Measurements from ENCODE around the gene NAV2. TPM values are rescaled to one million over a fixed set of nuclear protein-coding genes. Genes with fewer than 3 reads are reported as not detected.

Gene NAV2
- total and polyA plus RNA-seq, 2 donors, result 2.0 to 5.8 TPM

DNA sequence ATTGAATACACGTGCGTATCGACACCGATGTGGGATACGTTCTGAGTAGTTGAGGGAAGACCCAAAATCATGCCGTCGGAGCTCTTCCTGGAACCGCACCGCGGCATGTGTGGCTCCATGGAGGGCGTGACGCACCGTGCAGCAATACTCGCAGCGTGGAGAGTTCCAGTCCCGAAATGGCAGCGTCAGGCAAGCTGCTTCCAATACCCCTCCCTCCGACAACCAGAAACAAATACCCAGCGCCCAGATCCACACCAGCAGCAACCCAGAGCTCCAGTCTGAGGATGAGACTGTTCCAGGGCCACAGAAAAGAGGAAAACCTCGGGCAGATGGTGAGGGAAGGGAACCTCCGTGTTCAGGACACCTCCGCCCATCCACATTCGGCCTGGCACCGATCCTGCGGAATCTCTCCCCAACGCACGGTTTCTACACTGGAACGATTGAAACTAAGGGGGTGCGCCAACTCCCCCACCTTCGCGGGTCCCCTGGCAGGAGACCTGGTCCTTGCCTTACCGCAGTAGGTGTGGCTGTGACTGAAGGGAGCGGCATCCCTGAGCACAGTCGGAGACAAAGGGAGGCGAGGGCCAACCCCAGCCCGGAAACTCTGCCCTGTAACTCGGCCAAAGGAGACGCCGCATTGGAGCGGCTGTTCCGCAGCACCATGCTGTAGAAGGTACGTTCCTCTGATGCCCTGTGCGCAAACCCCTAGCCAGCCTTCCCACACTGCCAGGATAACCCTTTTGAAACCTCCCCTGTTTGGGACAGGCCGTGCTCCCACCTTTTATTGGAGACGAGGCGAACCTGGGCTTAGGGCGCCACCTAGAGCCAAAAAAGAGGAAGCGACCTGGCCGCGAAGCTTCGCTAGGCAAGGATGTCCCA is 419.4 kb downstream of the NAV2 start:
- H3K4me1 ChIP-seq (ENCODE audit: control insufficient read depth in 2 of 2, insufficient read depth in 2 of 2, low read length in 2 of 2), result peaks cover 0 to 6% of the 10 kb centered on the region in 2 donors
- peak in 4 of 9 donors; percentile 12 to 64 (median 50) for DNase-seq (ENCODE audit: low read depth in 6 of 9, low spot score in 9 of 9)
- H3K4me3 ChIP-seq (ENCODE audit: low read length in 2 of 2), result peak overlapping the region; percentile 17 to 28
- H3K9me3 ChIP-seq (ENCODE audit: control insufficient read depth in 2 of 2, insufficient read depth in 1 of 2, low read length in 1 of 2), result no peaks in the 10 kb centered on the region
- peaks cover 4 to 36% of the 10 kb centered on the region in 2 donors for H3K27me3 ChIP-seq (ENCODE audit: control insufficient read depth in 2 of 2, insufficient read depth in 1 of 2, low read length in 1 of 2)
- no peaks in the 10 kb centered on the region for H3K36me3 ChIP-seq (ENCODE audit: control insufficient read depth in 2 of 2, insufficient read depth in 2 of 2, low read length in 1 of 2)
- 14% methylated on average over 51 of the region's 51 CpGs for WGBS
- H3K27ac ChIP-seq (ENCODE audit: low read depth in 1 of 2, low read length in 1 of 2), result no peak overlapping the region

GRCh38 chr11:20132667-20133039 is 420.0 kb downstream of the NAV2 start:
- Histone ChIP-seq H3K27me3 (ENCODE audit: control insufficient read depth in 2 of 2, insufficient read depth in 1 of 2, low read length in 1 of 2) (peaks cover 4 to 36% of the 10 kb centered on the region in 2 donors), H3K4me3 (ENCODE audit: low read length in 2 of 2) (no peak overlapping the region), H3K4me1 (ENCODE audit: control insufficient read depth in 2 of 2, insufficient read depth in 2 of 2, low read length in 2 of 2) (peaks cover 0 to 6% of the 10 kb centered on the region in 2 donors), H3K36me3 (ENCODE audit: control insufficient read depth in 2 of 2, insufficient read depth in 2 of 2, low read length in 1 of 2) (no peaks in the 10 kb centered on the region), H3K9me3 (ENCODE audit: control insufficient read depth in 2 of 2, insufficient read depth in 1 of 2, low read length in 1 of 2) (no peaks in the 10 kb centered on the region), H3K27ac (ENCODE audit: low read depth in 1 of 2, low read length in 1 of 2) (no peak overlapping the region)
- DNase-seq (ENCODE audit: low read depth in 6 of 9, low spot score in 9 of 9), result no peak
- 41% methylated on average over 8 of the region's 8 CpGs for WGBS

GRCh38 chr11:20134991-20135736 is 422.5 kb downstream of the NAV2 start:
- H3K27me3 ChIP-seq (ENCODE audit: control insufficient read depth in 2 of 2, insufficient read depth in 1 of 2, low read length in 1 of 2), result peaks cover 4 to 35% of the 10 kb centered on the region in 2 donors
- H3K4me1 ChIP-seq (ENCODE audit: control insufficient read depth in 2 of 2, insufficient read depth in 2 of 2, low read length in 2 of 2), result peaks cover 0 to 6% of the 10 kb centered on the region in 2 donors
- H3K27ac ChIP-seq (ENCODE audit: low read depth in 1 of 2, low read length in 1 of 2), result no peak overlapping the region
- H3K36me3 ChIP-seq (ENCODE audit: control insufficient read depth in 2 of 2, insufficient read depth in 2 of 2, low read length in 1 of 2), result no peaks in the 10 kb centered on the region
- H3K4me3 ChIP-seq (ENCODE audit: low read length in 2 of 2), result no peak overlapping the region
- DNase-seq (ENCODE audit: low read depth in 6 of 9, low spot score in 9 of 9), result no peak
- H3K9me3 ChIP-seq (ENCODE audit: control insufficient read depth in 2 of 2, insufficient read depth in 1 of 2, low read length in 1 of 2), result no peaks in the 10 kb centered on the region
- 85% methylated on average over 5 of the region's 5 CpGs for WGBS

GRCh38 chr11:20137637-20138036 is 425.0 kb downstream of the NAV2 start:
- Histone ChIP-seq H3K4me1 (ENCODE audit: control insufficient read depth in 2 of 2, insufficient read depth in 2 of 2, low read length in 2 of 2) (no peaks in the 10 kb centered on the region), H3K36me3 (ENCODE audit: control insufficient read depth in 2 of 2, insufficient read depth in 2 of 2, low read length in 1 of 2) (no peaks in the 10 kb centered on the region), H3K9me3 (ENCODE audit: control insufficient read depth in 2 of 2, insufficient read depth in 1 of 2, low read length in 1 of 2) (no peaks in the 10 kb centered on the region), H3K4me3 (ENCODE audit: low read length in 2 of 2) (no peak overlapping the region), H3K27ac (ENCODE audit: low read depth in 1 of 2, low read length in 1 of 2) (no peak overlapping the region), H3K27me3 (ENCODE audit: control insufficient read depth in 2 of 2, insufficient read depth in 1 of 2, low read length in 1 of 2) (peaks cover 2 to 13% of the 10 kb centered on the region in 2 donors)
- DNase-seq (ENCODE audit: low read depth in 6 of 9, low spot score in 9 of 9), result no peak

DNA sequence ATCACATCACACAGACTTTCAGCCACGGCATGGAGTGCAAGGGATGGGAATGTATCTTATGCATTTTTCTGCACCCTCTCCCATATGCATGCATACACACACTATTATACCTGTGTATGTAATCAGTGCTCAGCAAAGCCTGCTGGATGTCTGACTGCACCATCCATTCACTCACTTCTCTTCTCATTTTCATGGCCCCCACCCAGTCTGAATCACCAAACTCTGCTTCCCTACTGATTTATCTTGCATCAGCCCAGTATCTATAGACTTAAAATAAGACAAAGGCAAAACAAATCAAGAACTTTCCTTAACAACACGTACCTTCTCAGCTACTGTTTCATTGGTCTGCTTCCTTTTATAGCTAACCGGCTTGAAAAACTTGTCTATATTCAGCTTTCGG is 426.1 kb downstream of the NAV2 start:
- Histone ChIP-seq H3K4me3 (ENCODE audit: low read length in 2 of 2) (no peak overlapping the region), H3K27me3 (ENCODE audit: control insufficient read depth in 2 of 2, insufficient read depth in 1 of 2, low read length in 1 of 2) (peaks cover 2 to 5% of the 10 kb centered on the region in 2 donors), H3K9me3 (ENCODE audit: control insufficient read depth in 2 of 2, insufficient read depth in 1 of 2, low read length in 1 of 2) (no peaks in the 10 kb centered on the region), H3K27ac (ENCODE audit: low read depth in 1 of 2, low read length in 1 of 2) (no peak overlapping the region), H3K4me1 (ENCODE audit: control insufficient read depth in 2 of 2, insufficient read depth in 2 of 2, low read length in 2 of 2) (no peaks in the 10 kb centered on the region), H3K36me3 (ENCODE audit: control insufficient read depth in 2 of 2, insufficient read depth in 2 of 2, low read length in 1 of 2) (no peaks in the 10 kb centered on the region)
- no peak for DNase-seq (ENCODE audit: low read depth in 6 of 9, low spot score in 9 of 9)
- WGBS, result 90% methylated on average over 4 of the region's 4 CpGs

DNA sequence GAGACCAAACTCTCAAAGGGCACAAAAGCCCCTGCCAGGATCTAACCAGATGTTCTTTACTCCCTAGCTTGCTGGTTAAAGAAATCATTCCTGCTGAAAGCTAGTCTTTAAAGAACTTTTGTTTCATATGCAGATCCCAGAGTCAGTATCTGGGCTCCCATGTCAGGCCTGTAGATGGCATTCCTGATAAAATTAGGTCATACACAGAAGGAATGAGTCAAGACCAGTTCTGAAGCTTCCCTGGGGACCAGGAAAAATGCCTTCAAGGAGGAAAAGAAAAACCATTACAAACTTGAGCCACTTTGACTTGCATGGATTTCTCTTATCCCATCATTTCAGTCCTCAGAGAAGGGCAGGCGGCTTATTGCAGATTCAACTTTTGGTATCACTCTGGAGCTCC is 441.7 kb downstream of the NAV2 start:
- Histone ChIP-seq H3K36me3 (ENCODE audit: control insufficient read depth in 2 of 2, insufficient read depth in 2 of 2, low read length in 1 of 2) (no peaks in the 10 kb centered on the region), H3K27ac (ENCODE audit: low read depth in 1 of 2, low read length in 1 of 2) (no peak overlapping the region), H3K9me3 (ENCODE audit: control insufficient read depth in 2 of 2, insufficient read depth in 1 of 2, low read length in 1 of 2) (peaks cover 3 to 12% of the 10 kb centered on the region in 2 donors), H3K27me3 (ENCODE audit: control insufficient read depth in 2 of 2, insufficient read depth in 1 of 2, low read length in 1 of 2) (peaks cover 51 to 70% of the 10 kb centered on the region in 2 donors), H3K4me3 (ENCODE audit: low read length in 2 of 2) (no peak overlapping the region), H3K4me1 (ENCODE audit: control insufficient read depth in 2 of 2, insufficient read depth in 2 of 2, low read length in 2 of 2) (peaks cover 4 to 5% of the 10 kb centered on the region in 2 donors)
- no peak for DNase-seq (ENCODE audit: low read depth in 6 of 9, low spot score in 9 of 9)
- WGBS, result 96% methylated on average over 1 of the region's 1 CpG

DNA sequence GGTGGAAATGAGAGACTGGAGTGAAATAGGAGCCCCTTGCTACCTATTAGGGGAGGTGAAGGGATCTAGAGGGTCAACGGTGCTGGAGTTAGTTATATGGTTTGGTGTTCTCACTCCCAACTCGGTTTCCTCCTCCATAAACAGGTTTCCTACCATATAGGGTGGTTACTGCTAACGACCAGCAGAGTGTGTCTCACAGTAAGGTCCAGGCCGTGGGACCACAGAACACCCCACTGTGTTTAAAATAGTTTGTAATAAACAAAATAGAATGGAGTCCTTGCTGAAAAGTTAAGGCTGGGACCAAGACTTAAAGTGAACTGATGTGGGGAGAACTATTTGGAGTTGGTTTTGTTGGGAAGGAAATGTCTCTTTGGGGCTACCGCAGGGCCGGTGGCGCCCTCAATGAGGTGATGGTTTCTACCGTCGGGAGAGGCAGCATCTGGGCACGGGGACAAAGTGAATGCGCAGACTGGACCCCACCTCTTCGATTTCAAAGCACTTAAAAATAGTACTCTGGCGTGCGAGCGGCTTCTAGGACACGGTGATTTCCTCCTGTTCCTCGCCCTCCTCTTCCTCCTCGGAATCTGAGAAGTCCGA is 443.1 kb downstream of the NAV2 start:
- Histone ChIP-seq H3K4me3 (ENCODE audit: low read length in 2 of 2) (no peak overlapping the region), H3K27me3 (ENCODE audit: control insufficient read depth in 2 of 2, insufficient read depth in 1 of 2, low read length in 1 of 2) (peaks cover 60 to 79% of the 10 kb centered on the region in 2 donors), H3K27ac (ENCODE audit: low read depth in 1 of 2, low read length in 1 of 2) (no peak overlapping the region), H3K4me1 (ENCODE audit: control insufficient read depth in 2 of 2, insufficient read depth in 2 of 2, low read length in 2 of 2) (peaks cover 4 to 5% of the 10 kb centered on the region in 2 donors), H3K36me3 (ENCODE audit: control insufficient read depth in 2 of 2, insufficient read depth in 2 of 2, low read length in 1 of 2) (no peaks in the 10 kb centered on the region), H3K9me3 (ENCODE audit: control insufficient read depth in 2 of 2, insufficient read depth in 1 of 2, low read length in 1 of 2) (peaks cover 5 to 12% of the 10 kb centered on the region in 2 donors)
- WGBS, result 6% methylated on average over 19 of the region's 19 CpGs
- peak in 1 of 9 donors; percentile 2 for DNase-seq (ENCODE audit: low read depth in 6 of 9, low spot score in 9 of 9)

DNA sequence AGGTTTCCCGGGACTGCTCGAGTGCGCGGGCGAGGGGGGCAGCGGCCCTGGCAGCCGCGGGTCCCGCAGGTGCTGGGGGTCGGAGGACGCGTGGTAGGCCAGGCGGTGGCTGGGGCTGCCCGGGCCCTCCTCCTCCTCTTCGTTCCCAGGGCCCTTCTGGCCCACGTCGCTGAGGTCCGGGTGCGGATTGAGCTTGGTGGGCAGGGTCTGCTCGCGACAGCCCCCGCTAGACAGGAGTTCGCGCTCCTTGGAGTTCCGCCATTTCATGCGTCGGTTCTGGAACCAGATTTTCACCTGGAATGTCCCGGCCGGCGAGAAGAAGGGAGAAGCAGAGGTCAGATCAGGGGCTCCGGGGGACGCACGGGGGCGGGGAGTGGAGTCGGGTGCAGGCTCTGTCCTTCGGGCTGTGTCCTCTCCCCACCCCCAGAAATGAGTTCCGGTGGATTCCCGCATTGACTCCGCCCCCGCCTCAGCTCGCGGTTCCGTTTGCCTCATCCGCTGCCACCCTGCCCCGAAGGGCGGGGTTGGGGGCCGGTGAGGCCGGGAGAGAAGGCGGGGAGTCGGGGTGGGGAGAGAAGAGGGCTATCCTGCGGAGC is 443.7 kb downstream of the NAV2 start:
- H3K4me3 ChIP-seq (ENCODE audit: low read length in 2 of 2), result peak overlapping the region; percentile 27 to 41
- H3K4me1 ChIP-seq (ENCODE audit: control insufficient read depth in 2 of 2, insufficient read depth in 2 of 2, low read length in 2 of 2), result peaks cover 4 to 5% of the 10 kb centered on the region in 2 donors
- no peaks in the 10 kb centered on the region for H3K36me3 ChIP-seq (ENCODE audit: control insufficient read depth in 2 of 2, insufficient read depth in 2 of 2, low read length in 1 of 2)
- H3K9me3 ChIP-seq (ENCODE audit: control insufficient read depth in 2 of 2, insufficient read depth in 1 of 2, low read length in 1 of 2), result peaks cover 5 to 12% of the 10 kb centered on the region in 2 donors
- H3K27ac ChIP-seq (ENCODE audit: low read depth in 1 of 2, low read length in 1 of 2), result no peak overlapping the region
- 5% methylated on average over 51 of the region's 51 CpGs for WGBS
- DNase-seq (ENCODE audit: low read depth in 6 of 9, low spot score in 9 of 9), result peak in 4 of 9 donors; percentile 10 to 58 (median 24)
- H3K27me3 ChIP-seq (ENCODE audit: control insufficient read depth in 2 of 2, insufficient read depth in 1 of 2, low read length in 1 of 2), result peaks cover 65 to 82% of the 10 kb centered on the region in 2 donors

Measured in thymus (tissue), 11 donors.